ENCODE results near the gene CDK2AP2. TPM values are rescaled to one million over a fixed set of nuclear protein-coding genes. Genes with fewer than 3 reads are reported as not detected.

Gene CDK2AP2
- total RNA-seq, 1 donor from 2014 or later: 32.0 TPM

- Mint-ChIP-seq H3K36me3 (ENCODE audit: low read depth) (peaks cover 2% of the 10 kb centered on the region), H3K27ac (ENCODE audit: unreplicated experiment) (peak overlapping the region; percentile 86), H3K9me3 (peaks cover 11% of the 10 kb centered on the region), H3K4me3 (no peak overlapping the region), H3K27me3 (ENCODE audit: low read depth) (peaks cover 7% of the 10 kb centered on the region), H3K4me1 (peaks cover 9% of the 10 kb centered on the region)
- DNase-seq (ENCODE audit: low read depth, low spot score): no peak
- TF ChIP-seq, protein P1, sequence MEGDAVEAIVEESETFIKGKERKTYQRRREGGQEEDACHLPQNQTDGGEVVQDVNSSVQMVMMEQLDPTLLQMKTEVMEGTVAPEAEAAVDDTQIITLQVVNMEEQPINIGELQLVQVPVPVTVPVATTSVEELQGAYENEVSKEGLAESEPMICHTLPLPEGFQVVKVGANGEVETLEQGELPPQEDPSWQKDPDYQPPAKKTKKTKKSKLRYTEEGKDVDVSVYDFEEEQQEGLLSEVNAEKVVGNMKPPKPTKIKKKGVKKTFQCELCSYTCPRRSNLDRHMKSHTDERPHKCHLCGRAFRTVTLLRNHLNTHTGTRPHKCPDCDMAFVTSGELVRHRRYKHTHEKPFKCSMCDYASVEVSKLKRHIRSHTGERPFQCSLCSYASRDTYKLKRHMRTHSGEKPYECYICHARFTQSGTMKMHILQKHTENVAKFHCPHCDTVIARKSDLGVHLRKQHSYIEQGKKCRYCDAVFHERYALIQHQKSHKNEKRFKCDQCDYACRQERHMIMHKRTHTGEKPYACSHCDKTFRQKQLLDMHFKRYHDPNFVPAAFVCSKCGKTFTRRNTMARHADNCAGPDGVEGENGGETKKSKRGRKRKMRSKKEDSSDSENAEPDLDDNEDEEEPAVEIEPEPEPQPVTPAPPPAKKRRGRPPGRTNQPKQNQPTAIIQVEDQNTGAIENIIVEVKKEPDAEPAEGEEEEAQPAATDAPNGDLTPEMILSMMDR (conservative IDR thresholded peaks at IDR 0.05): no peak
Measured at GRCh38 chr11:67524480-67524808, 16.5 kb upstream of the CDK2AP2 start.

DNA sequence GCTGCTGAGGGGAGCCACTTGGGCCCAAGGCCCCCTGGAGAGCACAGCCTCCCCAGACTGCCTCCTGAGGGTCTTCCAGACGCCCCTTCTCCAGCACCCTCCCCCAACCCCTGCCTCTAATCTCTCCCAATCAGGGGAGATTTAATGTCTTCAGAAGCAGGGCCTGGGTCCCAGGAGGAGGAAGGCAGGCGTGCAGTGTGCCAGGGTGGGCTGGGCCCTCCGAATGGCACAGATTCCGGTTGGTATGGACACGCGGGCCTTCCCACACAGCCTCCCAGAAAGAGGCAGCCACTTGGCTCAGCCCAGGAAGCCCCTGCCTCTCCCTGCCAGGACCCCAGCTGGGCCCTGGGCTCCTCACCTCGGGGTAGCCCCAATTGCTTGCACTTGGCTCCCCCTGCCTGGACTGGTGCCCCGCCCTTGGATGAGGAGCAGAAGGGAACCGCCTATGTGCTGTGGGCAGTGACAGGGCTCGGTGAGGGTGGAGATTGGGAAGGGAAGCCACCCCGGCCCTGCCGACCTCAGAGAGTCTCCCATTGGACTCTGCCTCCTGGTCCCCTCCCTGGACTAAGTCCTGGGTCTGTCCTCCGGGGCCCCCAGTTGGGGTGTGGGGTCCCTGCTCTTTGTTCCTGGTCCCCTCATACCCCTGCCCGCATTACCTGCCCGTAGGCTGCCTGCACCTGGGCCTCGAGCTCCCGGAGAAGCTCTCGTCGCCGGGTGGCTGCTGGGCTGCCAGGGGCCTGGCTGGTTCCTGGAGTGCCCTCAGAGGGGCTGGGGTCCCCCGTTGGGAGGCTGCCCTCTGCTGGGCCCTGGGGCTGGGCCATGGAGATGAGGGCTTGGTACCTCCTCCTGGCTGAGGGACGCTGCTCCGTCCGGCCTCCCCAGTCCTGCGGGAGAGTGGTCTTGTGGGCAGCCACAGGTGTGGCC lies 15.9 kb upstream of the CDK2AP2 start:
- H3K27ac Mint-ChIP-seq (ENCODE audit: unreplicated experiment): no peak overlapping the region
- H3K4me1 Mint-ChIP-seq: peaks cover 9% of the 10 kb centered on the region
- DNase-seq (ENCODE audit: low read depth, low spot score): no peak
- H3K9me3 Mint-ChIP-seq: peaks cover 11% of the 10 kb centered on the region
- peaks cover 4% of the 10 kb centered on the region for H3K27me3 Mint-ChIP-seq (ENCODE audit: low read depth)
- no peak overlapping the region for H3K4me3 Mint-ChIP-seq
- TF ChIP-seq, protein P1 (conservative IDR thresholded peaks at IDR 0.05): no peak
- H3K36me3 Mint-ChIP-seq (ENCODE audit: low read depth): peaks cover 2% of the 10 kb centered on the region

GRCh38 chr11:67522844-67523555 lies 15.0 kb upstream of the CDK2AP2 start, which contains the start of gene CABP2:
TSS of gene CABP2 (minus strand) at chr11:67523446. CDS start at chr11:67523326, 120 bp downstream.
- Mint-ChIP-seq H3K4me1 (peaks cover 9% of the 10 kb centered on the region), H3K36me3 (ENCODE audit: low read depth) (peaks cover 2% of the 10 kb centered on the region), H3K9me3 (peaks cover 8% of the 10 kb centered on the region), H3K27me3 (ENCODE audit: low read depth) (peaks cover 4% of the 10 kb centered on the region), H3K4me3 (no peak within 1 kb of the TSS), H3K27ac (ENCODE audit: unreplicated experiment) (no peak within 1 kb of the TSS)
- DNase-seq (ENCODE audit: low read depth, low spot score): no peak
- TF ChIP-seq, protein P1 (conservative IDR thresholded peaks at IDR 0.05): no peak

DNA sequence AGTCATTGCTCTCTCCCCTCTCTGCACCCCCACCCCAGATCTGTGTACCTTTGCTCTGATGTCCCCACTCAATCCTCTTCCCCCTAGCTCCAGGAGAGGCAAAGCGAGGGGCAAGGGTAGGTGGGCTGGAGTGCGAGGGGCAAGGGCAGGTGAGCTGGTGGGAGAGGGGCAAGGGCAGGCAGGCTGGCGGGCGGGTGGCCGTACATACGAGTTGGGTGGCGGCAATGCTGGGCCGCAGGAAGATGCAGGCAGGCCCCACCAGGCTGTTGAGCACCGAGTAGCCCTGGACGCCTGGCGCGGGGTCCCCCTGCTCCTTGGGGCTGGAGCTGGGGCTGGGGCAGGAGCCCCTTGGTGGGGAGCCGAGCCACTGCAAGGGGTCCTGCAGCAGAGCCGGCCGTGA lies 14.4 kb upstream of the CDK2AP2 start:
- Mint-ChIP-seq H3K27me3 (ENCODE audit: low read depth) (peaks cover 1% of the 10 kb centered on the region), H3K4me3 (no peak overlapping the region), H3K4me1 (peaks cover 9% of the 10 kb centered on the region), H3K36me3 (ENCODE audit: low read depth) (peaks cover 1% of the 10 kb centered on the region), H3K9me3 (peaks cover 4% of the 10 kb centered on the region), H3K27ac (ENCODE audit: unreplicated experiment) (no peak overlapping the region)
- TF ChIP-seq, protein P1 (conservative IDR thresholded peaks at IDR 0.05): no peak
- DNase-seq (ENCODE audit: low read depth, low spot score): no peak

DNA sequence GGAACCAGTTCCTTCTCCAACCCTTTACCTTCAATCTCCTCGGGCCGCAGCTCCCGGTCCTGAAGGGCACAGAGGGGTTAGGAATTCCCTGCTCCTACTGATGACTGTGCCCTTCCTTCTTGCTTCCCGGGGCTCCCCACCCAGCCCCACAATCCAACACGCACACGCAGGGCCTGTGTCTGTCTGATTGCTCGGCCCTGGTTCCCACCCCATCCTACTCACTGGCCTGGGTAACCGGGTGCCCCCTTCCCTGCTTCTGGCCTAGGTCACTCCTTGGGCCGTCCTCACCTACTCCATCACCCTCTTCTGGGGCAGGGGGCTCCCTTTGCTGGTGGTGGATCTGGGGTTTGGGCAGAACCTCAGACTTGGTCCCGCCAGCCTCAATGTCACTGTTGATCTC lies 14.0 kb upstream of the CDK2AP2 start:
- Mint-ChIP-seq H3K27me3 (ENCODE audit: low read depth) (no peaks in the 10 kb centered on the region), H3K9me3 (peaks cover 2% of the 10 kb centered on the region)
- TF ChIP-seq, protein P1 (conservative IDR thresholded peaks at IDR 0.05): no peak

More for the DNA sequence above, 14.0 kb upstream of the CDK2AP2 start:
- no peak for DNase-seq (ENCODE audit: low read depth, low spot score)
- no peak overlapping the region for H3K27ac Mint-ChIP-seq (ENCODE audit: unreplicated experiment)
- no peaks in the 10 kb centered on the region for H3K36me3 Mint-ChIP-seq (ENCODE audit: low read depth)
- H3K4me3 Mint-ChIP-seq: no peak overlapping the region
- H3K4me1 Mint-ChIP-seq: peaks cover 9% of the 10 kb centered on the region
